Endothelial cell of coronary artery (primary cell): Measurements from ENCODE around the gene AAMDC. TPM values are rescaled to one million over a fixed set of nuclear protein-coding genes. Genes with fewer than 3 reads are reported as not detected.

ENCODE experiments used
- total RNA-seq: library from RNA; depleted of rRNA; stranded (reverse); fragments of >200 nt; gene quantifications from 2 replicates; pipeline ENCODE4 v1.2.3, GENCODE V29; 2014

AAMDC gene
- total RNA-seq = 65.6 and 78.5 TPM in 2 replicates

GRCh38 chr11:77820565-77821348, at the start of gene AAMDC, which contains the start of gene RSF1:
TSS of gene AAMDC (plus strand) at chr11:77821144. CDS start at chr11:77842497, 21,353 bp downstream.
TSS of gene RSF1 (minus strand) at chr11:77820722. CDS start at chr11:77820714, 8 bp downstream.

Other genes with a start within 250 kb of the AAMDC start
- 0.27 and 0.47 TPM in 2 replicates for gene AQP11, start 231.2 kb upstream of the AAMDC start, total RNA-seq
- gene CLNS1A, start 183.3 kb upstream of the AAMDC start, total RNA-seq = 133 and 184 TPM in 2 replicates
- 35.7 and 38.1 TPM in 2 replicates for gene RSF1, start 422 bp upstream of the AAMDC start, total RNA-seq
- gene INTS4, start 173.5 kb downstream of the AAMDC start, total RNA-seq = 29.5 and 31.0 TPM in 2 replicates
- 0.36 and 0.66 TPM in 2 replicates for gene KCTD14, start 202.1 kb downstream of the AAMDC start, total RNA-seq
- gene THRSP, start 242.7 kb downstream of the AAMDC start, total RNA-seq = not detected in 2 replicates